ENCODE data around the gene FSD2. TPM values are rescaled to one million over a fixed set of nuclear protein-coding genes. Genes with fewer than 3 reads are reported as not detected.

Gene FSD2
- total RNA-seq, 1 experiment from 2014 or later, result not detected

DNA sequence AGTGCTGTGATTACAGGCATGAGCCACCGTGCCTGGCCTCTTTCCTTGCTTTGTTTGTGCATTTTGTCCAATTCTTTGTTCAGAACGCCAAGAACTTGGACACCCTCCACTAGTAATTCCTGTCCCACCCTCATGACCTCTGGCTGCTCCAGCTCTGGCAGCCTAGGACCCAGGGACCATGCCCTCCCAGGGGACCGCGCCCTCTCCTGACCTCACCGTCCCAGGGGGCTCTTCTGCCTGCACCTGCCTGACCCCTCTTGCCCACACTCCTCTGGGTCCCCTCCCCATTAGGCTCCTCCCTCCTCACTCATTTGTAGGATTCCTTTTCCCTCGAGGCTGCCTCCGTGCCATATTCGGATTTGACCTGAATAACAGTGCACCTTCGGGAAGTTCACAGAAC, 41.1 kb downstream of the FSD2 start:
- Histone ChIP-seq H3F3A (ENCODE audit: insufficient read depth, low read depth) (no peaks in the 10 kb centered on the region), H3K4me2 (no peak overlapping the region), H3K4me1 (replicated peaks; ENCODE audit: insufficient read depth) (peaks cover 6% of the 10 kb centered on the region; the same call in 1 of the 2 replicates), H3K27ac (no peak overlapping the region), H3K4me3 (no peak overlapping the region), H3K27me3 (ENCODE audit: insufficient read depth, low read depth) (no peaks in the 10 kb centered on the region), H3K9me2 (ENCODE audit: insufficient read depth) (no peaks in the 10 kb centered on the region), H3K9me3 (ENCODE audit: insufficient read depth, low read depth) (no peaks in the 10 kb centered on the region), H4K20me1 (ENCODE audit: insufficient read depth) (peaks cover 4% of the 10 kb centered on the region; the same call in 1 of the 2 replicates), H3K79me2 (ENCODE audit: low read depth) (no peaks in the 10 kb centered on the region), H3K36me3 (ENCODE audit: low read depth) (no peaks in the 10 kb centered on the region), H2AFZ (no peak overlapping the region)
- intact Hi-C loops (cut with micrococcal nuclease; ENCODE audit: unreplicated experiment), result no loop called here
- ChIA-PET POLR2A (ENCODE audit: unreplicated experiment) (no interaction called here), CTCF (no interaction called here)
- DNase-seq, result no peak
- TF ChIP-seq, protein P1, sequence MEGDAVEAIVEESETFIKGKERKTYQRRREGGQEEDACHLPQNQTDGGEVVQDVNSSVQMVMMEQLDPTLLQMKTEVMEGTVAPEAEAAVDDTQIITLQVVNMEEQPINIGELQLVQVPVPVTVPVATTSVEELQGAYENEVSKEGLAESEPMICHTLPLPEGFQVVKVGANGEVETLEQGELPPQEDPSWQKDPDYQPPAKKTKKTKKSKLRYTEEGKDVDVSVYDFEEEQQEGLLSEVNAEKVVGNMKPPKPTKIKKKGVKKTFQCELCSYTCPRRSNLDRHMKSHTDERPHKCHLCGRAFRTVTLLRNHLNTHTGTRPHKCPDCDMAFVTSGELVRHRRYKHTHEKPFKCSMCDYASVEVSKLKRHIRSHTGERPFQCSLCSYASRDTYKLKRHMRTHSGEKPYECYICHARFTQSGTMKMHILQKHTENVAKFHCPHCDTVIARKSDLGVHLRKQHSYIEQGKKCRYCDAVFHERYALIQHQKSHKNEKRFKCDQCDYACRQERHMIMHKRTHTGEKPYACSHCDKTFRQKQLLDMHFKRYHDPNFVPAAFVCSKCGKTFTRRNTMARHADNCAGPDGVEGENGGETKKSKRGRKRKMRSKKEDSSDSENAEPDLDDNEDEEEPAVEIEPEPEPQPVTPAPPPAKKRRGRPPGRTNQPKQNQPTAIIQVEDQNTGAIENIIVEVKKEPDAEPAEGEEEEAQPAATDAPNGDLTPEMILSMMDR (conservative IDR thresholded peaks at IDR 0.05), result no peak
- no peak for TF ChIP-seq EZH2 (IDR thresholded peaks at IDR 0.05; ENCODE audit: low read depth)
- BruUV-seq (replicated peaks), result no TSS peak

DNA sequence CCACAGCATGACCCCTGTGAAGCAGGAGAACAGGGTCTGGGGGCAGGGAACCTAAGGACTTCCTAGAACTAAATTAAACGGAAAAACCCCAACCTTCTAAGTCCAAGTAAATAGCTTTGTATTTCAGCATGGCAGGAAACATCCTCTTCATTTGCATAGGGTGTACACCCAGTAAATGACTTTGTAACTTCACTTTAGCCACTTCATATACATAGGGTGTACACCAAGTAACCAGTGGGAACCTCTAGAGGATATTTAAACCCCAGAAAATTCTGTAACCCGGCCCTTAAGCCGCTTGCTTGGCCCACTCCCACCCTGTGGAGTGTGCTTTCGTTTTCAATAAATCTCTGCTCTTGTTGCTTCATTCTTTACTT, 41.8 kb downstream of the FSD2 start:
- TF ChIP-seq, protein P1 (conservative IDR thresholded peaks at IDR 0.05), result no peak
- no peak for TF ChIP-seq EZH2 (IDR thresholded peaks at IDR 0.05; ENCODE audit: low read depth)
- BruUV-seq (replicated peaks), result no TSS peak
- H3F3A ChIP-seq (ENCODE audit: insufficient read depth, low read depth), result no peaks in the 10 kb centered on the region
- H3K4me2 ChIP-seq, result no peak overlapping the region
- H3K9me3 ChIP-seq (ENCODE audit: insufficient read depth, low read depth), result no peaks in the 10 kb centered on the region
- no peaks in the 10 kb centered on the region for H3K9me2 ChIP-seq (ENCODE audit: insufficient read depth)
- H3K27me3 ChIP-seq (ENCODE audit: insufficient read depth, low read depth), result no peaks in the 10 kb centered on the region
- no peaks in the 10 kb centered on the region for H3K36me3 ChIP-seq (ENCODE audit: low read depth)
- H3K4me1 ChIP-seq (replicated peaks; ENCODE audit: insufficient read depth), result peaks cover 6% of the 10 kb centered on the region; the same call in 1 of the 2 replicates
- no peak overlapping the region for H3K4me3 ChIP-seq
- POLR2A ChIA-PET (ENCODE audit: unreplicated experiment), result no interaction called here
- no peak overlapping the region for H3K27ac ChIP-seq
- DNase-seq, result no peak
- peaks cover 4% of the 10 kb centered on the region; the same call in 1 of the 2 replicates for H4K20me1 ChIP-seq (ENCODE audit: insufficient read depth)
- intact Hi-C loops (cut with micrococcal nuclease; ENCODE audit: unreplicated experiment), result no loop called here
- no peak overlapping the region for H2AFZ ChIP-seq
- CTCF ChIA-PET, result no interaction called here
- no peaks in the 10 kb centered on the region for H3K79me2 ChIP-seq (ENCODE audit: low read depth)

DNA sequence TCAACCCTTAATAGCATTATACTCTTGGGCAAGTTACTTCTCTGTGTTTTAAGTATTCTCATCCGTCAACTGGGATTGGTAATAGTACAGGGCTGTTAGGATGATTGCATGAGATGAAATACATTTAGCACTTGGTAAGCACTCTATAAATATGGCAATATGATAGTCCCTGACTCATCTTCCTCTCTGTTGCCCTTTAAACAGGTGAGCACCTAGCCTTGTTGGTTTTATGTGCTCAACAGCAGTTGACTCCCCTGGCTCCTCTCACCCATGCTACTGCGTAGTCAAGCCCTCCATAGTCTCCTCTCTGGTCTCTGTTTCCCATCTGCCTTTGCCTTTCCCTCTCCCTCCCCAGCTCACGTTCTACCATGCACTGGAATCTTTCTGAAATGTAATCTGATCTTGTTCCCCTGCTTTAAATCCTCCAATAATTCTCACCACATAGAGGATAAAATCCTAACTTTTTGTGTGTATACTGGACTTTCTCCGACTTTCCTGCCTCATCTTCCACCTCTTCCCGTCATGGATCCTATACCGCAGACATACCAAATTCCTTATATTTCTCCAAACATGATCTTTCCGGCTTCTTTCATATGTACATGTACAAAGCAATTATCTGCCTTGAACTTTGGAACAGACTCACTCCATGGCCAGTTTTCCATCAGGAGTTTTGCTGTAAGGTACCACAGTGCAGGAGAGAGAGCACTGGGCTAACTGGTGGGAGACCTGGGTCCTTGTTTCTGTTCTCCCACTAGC, 42.3 kb downstream of the FSD2 start:
- H3K36me3 ChIP-seq (ENCODE audit: low read depth), result no peaks in the 10 kb centered on the region
- H3K27me3 ChIP-seq (ENCODE audit: insufficient read depth, low read depth), result no peaks in the 10 kb centered on the region
- H3K4me1 ChIP-seq (replicated peaks; ENCODE audit: insufficient read depth), result peaks cover 3% of the 10 kb centered on the region; the same call in 1 of the 2 replicates
- intact Hi-C loops (cut with micrococcal nuclease; ENCODE audit: unreplicated experiment), result no loop called here
- no peaks in the 10 kb centered on the region for H3K79me2 ChIP-seq (ENCODE audit: low read depth)
- H4K20me1 ChIP-seq (ENCODE audit: insufficient read depth), result peaks cover 4% of the 10 kb centered on the region; the same call in 1 of the 2 replicates
- no peak overlapping the region for H3K27ac ChIP-seq
- no peaks in the 10 kb centered on the region for H3K9me3 ChIP-seq (ENCODE audit: insufficient read depth, low read depth)
- no peak overlapping the region for H3K4me3 ChIP-seq
- H3K4me2 ChIP-seq, result no peak overlapping the region
- CTCF ChIA-PET, result no interaction called here
- TF ChIP-seq, protein P1 (conservative IDR thresholded peaks at IDR 0.05), result no peak
- TF ChIP-seq EZH2 (IDR thresholded peaks at IDR 0.05; ENCODE audit: low read depth), result no peak
- no peak for DNase-seq
- H3K9me2 ChIP-seq (ENCODE audit: insufficient read depth), result no peaks in the 10 kb centered on the region
- BruUV-seq (replicated peaks), result no TSS peak
- H2AFZ ChIP-seq, result no peak overlapping the region
- POLR2A ChIA-PET (ENCODE audit: unreplicated experiment), result no interaction called here
- H3F3A ChIP-seq (ENCODE audit: insufficient read depth, low read depth), result no peaks in the 10 kb centered on the region
